ENCODE data around the gene CDKL5.
A peak's percentile ranks its signal among the peaks of the same experiment; 100 is the strongest.

Gene CDKL5

GRCh38 chrX:18668071-18668835 is 242.8 kb downstream of the CDKL5 start:
- TF ChIP-seq CTCF (conservative IDR thresholded peaks at IDR 0.05; ENCODE audit: low read length) = no peak
- no peak overlapping the region for H3K4me3 ChIP-seq (ENCODE audit: low read length)
- peak; percentile 24 for DNase-seq (ENCODE audit: low read depth)

GRCh38 chrX:18672008-18672407 is 246.6 kb downstream of the CDKL5 start, which contains the start of gene RS1:
Gene RS1, minus strand, starts transcription at chrX:18672108. Its CDS starts 40 bp downstream, at chrX:18672068.
- no peak for TF ChIP-seq CTCF (conservative IDR thresholded peaks at IDR 0.05; ENCODE audit: low read length)
- no peak for DNase-seq (ENCODE audit: low read depth)
- H3K4me3 ChIP-seq (ENCODE audit: low read length) = no peak within 1 kb of the TSS

- no peak for DNase-seq (ENCODE audit: low read depth)
- no peak for TF ChIP-seq CTCF (conservative IDR thresholded peaks at IDR 0.05; ENCODE audit: low read length)
- peak overlapping the region; percentile 47 for H3K4me3 ChIP-seq (ENCODE audit: low read length)
These were observed 249.0 kb downstream of the CDKL5 start for GRCh38 chrX:18674417-18674787.

GRCh38 chrX:18674788-18675735 is 249.7 kb downstream of the CDKL5 start:
- TF ChIP-seq CTCF (conservative IDR thresholded peaks at IDR 0.05; ENCODE audit: low read length) = no peak
- DNase-seq (ENCODE audit: low read depth) = peak; percentile 55
- H3K4me3 ChIP-seq (ENCODE audit: low read length) = peak overlapping the region; percentile 66

DNA sequence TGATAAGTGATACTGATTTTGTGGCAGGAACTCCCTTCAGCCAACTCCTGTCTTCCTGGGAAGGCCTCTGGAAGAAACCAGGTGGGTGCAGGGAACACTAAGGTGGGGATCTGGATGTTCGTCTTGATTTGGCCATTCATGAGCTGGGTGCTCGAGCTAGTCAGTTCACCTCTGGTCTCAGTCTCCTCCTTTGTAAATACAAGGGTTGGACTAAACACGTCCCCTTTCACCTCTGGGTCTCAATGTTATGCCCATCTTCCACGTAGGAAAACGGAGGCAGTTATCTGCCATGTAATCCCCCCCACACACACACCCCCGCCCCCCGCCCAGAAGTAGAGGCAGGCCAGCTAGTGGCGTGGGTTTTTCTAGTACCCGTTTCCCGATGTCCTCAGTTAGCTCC is 250.6 kb downstream of the CDKL5 start:
- DNase-seq (ENCODE audit: low read depth) = no peak
- H3K4me3 ChIP-seq (ENCODE audit: low read length) = no peak overlapping the region
- no peak for TF ChIP-seq CTCF (conservative IDR thresholded peaks at IDR 0.05; ENCODE audit: low read length)

DNA sequence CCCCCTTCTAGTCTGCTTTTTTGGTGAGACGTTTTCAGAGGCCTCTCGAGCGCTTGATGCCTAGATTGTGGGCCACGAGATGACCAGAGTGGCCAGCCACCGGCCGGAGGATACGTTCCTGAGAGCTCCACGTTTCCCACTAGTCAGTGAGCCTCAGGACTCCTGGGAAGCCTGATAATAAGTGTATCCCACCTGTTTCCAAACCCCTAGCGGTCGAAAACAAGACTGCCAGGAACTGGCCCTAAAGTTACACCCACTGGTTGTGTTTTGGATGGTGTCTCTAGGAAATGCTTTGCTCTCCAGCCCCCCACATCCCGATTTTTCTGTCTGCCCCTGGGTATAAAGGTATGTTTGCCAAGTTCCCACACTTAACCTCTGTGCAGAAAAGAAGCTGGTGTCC is 251.1 kb downstream of the CDKL5 start:
- peak; percentile 23; the same call in 1 of the 2 replicates for TF ChIP-seq CTCF (conservative IDR thresholded peaks at IDR 0.05; ENCODE audit: low read length)
- no peak overlapping the region for H3K4me3 ChIP-seq (ENCODE audit: low read length)
- no peak for DNase-seq (ENCODE audit: low read depth)

Measured in AG10803 (cell line).